Fibroblast of skin of right quadriceps (primary cell): Measurements from ENCODE around the gene PCDH1.
"Not testable (repeated sequence)": the region's sequence is repeated elsewhere in the genome, so short reads cannot be mapped to it uniquely, and the experiment has no call there.

Experiments
- DNase-seq: peaks from one replicate; pipeline ENCODE4 v3.0.0-alpha.2; 2013

PCDH1 gene

GRCh38 chr5:141878186-141878710, at the start of gene PCDH1:
TSS of gene PCDH1 (minus strand) at chr5:141878410. CDS start at chr5:141878262, 148 bp downstream.
- DNase-seq, result peak; percentile 24

DNA sequence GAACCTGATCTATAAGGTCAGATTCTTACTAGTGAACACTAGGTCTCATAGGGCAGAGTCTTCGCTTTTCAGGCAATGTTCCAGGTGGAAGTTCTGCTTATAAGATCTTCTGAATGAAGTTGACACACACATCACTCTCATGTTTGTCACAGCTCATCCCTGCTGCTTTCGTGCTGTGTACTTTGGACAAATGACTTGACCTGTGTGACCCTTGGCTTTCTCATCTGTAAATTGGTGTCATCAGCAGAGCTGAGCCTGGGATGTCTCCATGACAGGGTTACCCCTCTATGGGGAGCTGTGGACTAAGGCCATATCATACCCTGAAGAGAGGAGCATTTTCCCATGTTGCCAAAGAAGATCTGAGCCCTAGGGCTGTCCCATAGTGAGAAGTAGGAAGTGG, 48.2 kb upstream of the PCDH1 start:
- DNase-seq, result no peak

DNA sequence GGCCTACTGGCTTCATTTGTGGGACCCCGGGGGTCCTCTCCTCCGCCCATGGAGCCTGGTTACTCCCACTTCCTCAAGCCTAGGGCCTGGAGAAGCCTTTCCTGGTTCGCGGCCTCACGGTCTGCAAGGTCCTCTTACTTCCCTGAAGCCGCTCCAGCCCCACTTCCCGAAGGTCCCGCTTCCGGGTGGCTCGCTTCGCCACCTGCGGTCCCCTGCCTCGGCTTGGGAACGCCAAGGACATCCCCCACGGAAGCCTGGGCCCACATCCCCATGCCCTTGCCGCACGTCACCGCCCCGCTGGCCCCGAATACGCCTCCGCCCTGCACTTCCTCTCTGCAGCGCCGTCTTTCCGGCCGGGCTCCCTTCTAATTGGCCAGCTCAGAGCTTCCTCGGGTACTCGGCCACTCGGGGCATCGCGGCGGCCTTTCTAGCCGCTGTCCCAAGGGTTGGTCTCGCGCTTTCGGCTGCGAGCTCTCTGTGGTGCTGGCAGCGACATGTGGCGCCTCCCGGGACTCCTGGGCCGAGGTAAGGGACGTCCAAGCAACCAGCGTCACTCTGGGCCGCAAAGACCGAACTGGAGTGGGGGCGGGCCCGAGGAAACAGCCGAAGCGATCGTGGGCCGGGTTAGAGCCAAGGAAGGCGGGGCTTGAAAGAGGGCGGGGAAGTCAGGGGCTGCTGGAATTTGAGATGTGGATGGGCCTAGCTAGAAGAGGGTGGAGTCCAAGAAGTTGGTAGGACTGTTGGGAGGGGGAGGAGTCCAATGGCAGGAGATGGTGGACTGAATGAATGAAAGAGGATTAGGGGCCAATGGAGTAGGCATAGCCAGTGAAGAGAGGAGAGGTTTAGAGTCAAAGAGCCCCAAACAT, 45.5 kb upstream of the PCDH1 start, which contains the start of gene DELE1:
TSS of gene DELE1 (plus strand) at position 424 of the 866 bp plus-strand sequence. CDS start at position 495, 71 bp downstream.
- peak; percentile 92 for DNase-seq

GRCh38 chr5:141922827-141923447, 44.7 kb upstream of the PCDH1 start:
- DNase-seq, result not testable (repeated sequence)

DNA sequence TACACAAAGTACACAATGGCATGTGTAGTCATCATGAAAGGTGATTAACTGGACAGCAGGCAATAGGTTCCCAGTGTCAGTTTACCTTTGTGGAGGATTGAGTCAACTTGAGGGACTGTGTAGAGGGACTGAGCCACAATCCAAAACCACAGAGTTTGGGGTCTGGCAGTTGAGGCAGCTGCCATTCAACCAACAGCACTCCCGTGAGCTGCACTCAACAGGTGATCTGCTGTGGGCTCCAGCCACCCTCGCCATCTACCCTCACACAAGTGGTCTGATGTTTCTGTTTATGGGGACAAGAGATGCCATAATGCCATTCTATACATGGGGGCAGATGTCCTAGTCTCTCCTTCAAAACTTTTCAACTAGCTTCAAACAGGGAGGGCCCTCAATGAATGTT, 42.6 kb upstream of the PCDH1 start:
- no peak for DNase-seq

DNA sequence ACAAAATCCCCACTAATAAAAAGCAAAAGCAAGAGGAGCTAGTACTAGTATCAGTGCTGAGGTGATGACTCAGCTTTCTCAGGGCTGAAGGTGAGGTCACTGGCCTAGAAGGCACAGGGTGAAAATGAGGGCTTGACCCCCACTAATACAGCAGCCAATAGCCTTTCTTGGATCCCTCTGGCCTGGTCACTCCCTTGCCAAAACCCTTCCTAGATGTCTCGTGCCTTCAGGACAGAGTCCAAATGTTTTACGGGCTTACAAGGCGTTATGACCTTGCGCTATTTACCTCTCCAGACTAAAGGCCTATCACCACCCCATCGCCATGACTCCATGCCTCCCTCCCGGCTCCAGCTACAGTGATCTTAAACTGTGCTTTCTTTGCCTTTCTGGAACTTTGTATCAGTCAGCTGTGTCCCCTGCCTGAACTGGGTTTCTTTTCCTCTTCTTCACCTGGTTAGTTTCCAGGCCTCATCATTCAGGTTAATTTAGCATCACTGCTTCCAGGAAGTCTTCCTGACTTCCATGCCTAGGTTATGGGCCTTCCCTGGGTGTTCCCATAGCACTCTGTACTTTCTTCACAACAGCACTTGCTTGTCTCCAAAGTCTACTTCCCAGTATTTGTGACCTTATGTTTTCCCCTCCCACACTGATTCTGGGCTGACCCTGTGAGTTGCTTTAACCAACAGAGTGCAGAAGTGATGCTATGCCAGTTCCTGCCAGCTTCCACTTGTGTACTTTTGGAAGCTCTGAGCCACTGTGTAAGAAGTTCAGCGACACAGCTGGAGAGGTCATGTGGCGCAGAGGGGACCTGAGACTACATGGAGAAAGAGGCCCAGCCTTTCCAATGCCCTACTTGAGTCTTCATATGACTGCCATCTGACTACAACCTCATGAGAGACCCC, 41.3 kb upstream of the PCDH1 start:
- no peak for DNase-seq

DNA sequence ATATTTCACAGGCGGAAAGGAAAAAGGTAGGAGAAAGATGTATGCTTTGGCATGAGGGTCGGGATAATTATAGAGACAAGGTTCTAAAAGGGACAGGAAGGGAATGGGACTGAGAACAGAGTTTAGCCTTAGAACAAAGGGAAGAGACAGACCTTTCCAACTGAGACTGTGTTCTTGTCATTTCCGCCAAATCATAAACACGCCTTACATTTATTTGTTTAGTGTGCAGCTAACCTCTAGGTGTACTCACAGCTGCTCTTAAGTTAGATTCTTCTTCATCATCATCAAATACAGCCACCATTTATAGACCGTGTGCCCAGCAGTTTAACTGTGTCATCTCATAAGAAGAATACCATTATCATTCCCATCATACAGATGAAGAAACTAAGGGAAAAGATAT, 39.5 kb upstream of the PCDH1 start:
- DNase-seq, result no peak

DNA sequence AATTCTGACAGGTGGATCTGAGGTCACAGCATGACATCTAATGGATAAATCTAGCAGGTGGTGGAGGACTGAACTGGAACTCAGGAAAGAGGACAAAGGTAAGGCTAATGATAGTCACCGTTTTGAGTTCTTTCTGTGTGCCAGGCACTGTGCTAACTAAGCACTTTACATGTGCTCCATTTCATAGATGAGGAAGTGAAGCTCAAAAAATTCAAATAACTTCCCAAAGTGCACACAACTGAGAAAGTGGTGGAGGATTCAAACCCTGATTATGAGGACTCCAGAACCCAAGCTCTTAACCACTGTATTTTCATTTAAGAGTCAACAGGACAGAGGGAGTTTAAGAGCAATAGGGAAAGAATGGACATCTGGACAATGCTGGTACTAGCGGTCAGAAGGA, 38.3 kb upstream of the PCDH1 start:
- DNase-seq, result no peak

- DNase-seq, result no peak
Measured at GRCh38 chr5:141915881-141916336, 37.7 kb upstream of the PCDH1 start.

GRCh38 chr5:141914797-141915196, 36.6 kb upstream of the PCDH1 start:
- DNase-seq, result no peak

- DNase-seq, result no peak
Measured at GRCh38 chr5:141914199-141914743, 36.1 kb upstream of the PCDH1 start.

DNA sequence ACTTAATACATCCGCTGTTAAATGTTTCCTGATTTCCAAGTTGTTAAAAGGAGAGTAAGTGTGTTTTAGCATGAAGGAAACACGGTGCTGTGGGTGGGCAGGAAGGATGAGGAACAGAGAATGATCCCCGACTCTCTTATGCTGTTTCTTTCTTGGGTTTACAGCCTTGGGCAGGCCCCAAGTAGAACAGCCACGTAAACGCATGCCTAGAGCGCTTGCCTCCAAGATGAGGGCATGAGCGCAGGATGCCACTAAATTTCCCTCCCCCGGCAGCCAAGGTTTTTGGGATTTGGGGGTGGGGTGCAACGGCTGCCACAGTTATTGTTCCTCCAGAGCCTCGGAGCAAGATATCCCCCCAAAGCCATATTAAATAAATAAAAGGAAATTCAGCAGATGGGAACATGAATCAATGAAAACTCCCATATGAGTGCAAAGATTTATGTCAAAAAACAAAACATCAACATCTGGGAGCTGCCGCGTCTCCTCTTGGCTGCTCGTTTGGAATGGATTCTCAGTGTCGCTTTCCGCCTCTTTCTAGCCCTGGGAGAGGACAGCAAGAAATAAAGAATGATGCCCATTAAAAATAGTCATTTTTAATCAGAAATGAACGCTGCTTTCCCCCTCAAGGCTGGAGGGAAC, 35.5 kb upstream of the PCDH1 start:
- no peak for DNase-seq

- DNase-seq, result no peak
Measured at GRCh38 chr5:141910271-141910673, 32.1 kb upstream of the PCDH1 start.

DNA sequence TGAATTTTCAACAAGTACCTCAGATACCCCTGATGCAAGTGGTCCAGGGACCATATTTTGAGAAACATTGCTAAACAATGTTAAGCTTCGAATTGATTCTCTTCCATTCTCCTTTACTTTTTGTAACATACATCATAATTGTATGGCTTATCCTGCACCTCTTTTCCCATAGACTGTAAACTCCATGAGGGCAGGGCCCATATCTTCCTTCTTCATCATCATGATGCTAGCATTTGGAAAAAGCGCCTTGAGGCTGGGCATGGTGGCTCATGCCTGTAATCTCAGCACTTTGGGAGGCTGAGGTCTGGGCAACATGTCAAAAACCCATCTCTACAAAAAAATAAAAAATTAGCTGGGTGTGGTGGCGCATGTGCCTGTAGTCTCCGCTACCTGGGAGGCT, 31.0 kb upstream of the PCDH1 start:
- no peak for DNase-seq

- peak; percentile 14 for DNase-seq
Measured at GRCh38 chr5:141908796-141909195, 30.6 kb upstream of the PCDH1 start.

- DNase-seq, result no peak
Measured at GRCh38 chr5:141906972-141907371, 28.8 kb upstream of the PCDH1 start.

DNA sequence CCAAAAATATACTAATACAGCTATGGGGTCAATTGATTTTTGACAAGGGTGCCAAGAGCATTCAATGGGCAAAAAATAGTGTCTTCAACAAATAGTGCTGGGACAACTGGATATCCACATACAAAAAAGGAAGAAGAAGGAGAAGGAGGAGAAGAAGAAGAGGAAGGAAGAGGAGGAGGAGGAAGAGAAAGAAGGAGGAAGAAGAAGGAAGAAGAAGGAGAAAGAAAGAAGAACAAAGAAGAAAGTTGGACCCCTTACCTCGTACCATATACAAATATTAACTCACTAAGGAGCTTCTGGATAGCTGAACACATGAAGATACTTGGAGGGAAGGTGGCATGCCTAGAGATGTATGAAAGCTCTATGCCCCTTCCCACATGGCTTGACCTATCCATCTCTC, 28.3 kb upstream of the PCDH1 start:
- DNase-seq, result no peak

GRCh38 chr5:141904551-141904950, 26.3 kb upstream of the PCDH1 start:
- no peak for DNase-seq

DNA sequence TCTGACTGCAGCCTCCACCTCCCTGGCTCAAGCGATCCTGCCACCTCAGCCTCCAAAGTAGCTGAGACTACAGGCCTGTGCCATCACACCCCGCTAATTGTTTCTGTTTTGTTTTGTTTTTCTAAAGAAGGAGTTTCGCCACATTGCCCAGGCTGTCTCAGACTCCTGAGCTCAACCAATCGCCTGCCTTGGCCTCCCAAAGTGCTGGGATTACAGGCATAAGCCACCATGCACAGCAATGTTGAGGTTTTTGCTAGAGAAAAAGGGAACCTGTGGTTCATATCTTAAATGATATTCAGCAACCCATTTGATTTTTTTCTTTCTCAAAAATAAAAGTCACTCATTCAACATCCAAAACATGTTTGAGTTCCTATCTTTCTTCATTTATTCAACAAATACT, 25.1 kb upstream of the PCDH1 start:
- DNase-seq, result no peak

GRCh38 chr5:141902015-141902814, 24.0 kb upstream of the PCDH1 start:
- no peak for DNase-seq

DNA sequence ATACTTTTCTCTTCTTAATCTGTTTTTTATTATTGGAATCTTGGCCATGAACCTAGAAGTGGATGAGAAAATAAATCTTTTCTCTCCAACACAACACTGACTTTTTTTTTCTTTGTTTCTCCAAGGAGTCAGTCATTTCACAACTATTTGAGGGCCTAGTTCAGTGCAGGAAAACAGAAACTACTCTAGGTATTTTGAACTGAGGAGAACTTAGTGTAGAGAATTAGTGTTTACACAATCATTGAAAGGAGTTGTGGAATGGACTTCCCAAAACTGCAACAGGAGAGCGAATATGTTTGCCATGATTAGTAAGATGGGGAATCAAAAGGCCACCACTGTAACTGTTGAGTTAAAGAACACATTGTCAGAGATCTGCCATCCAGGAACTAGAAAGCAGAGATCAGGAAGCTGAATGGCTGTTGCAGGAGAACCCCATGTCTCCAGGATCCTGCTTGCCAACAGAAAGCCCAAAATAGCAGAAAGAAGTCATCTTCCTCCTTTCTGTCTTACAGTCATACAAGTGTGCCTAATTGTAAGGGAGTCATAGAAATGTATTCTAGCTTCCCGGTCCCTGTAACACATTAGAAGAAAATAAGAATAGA, 20.3 kb upstream of the PCDH1 start:
- no peak for DNase-seq
